Measurements from ENCODE around the gene MME. TPM values are rescaled to one million over a fixed set of nuclear protein-coding genes. Genes with fewer than 3 reads are reported as not detected.
A peak's percentile ranks its signal among the peaks of the same experiment; 100 is the strongest.

Gene MME
- total RNA-seq, 1 experiment from 2014 or later: 14.4 TPM

DNA sequence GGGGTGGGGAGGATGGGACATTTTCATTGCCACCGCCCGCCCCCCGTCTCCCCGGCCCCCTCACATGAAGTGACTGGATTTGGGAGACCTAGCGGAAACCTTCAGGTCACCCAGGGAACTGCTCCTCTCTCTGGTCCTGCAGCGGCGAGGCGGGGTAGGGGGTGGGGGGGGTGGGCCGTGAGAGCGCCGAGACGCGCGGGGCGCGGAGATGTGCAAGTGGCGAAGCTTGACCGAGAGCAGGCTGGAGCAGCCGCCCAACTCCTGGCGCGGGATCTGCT, 712 bp upstream of the MME start:
- intact Hi-C loops (cut with micrococcal nuclease; ENCODE audit: unreplicated experiment): no loop called here
- Mint-ChIP-seq H3K4me3 (ENCODE audit: low read depth, unreplicated experiment) (peak overlapping the region; percentile 94), H3K36me3 (ENCODE audit: insufficient read depth, unreplicated experiment) (peaks cover 25% of the 10 kb centered on the region), H3K4me1 (ENCODE audit: low read depth, unreplicated experiment) (peaks cover 24% of the 10 kb centered on the region), H3K27ac (ENCODE audit: unreplicated experiment) (peak overlapping the region; percentile 53), H3K9me3 (ENCODE audit: low read depth, unreplicated experiment) (no peaks in the 10 kb centered on the region), H3K27me3 (ENCODE audit: unreplicated experiment) (no peaks in the 10 kb centered on the region)
- no peak for DNase-seq
- no TSS peak for BruUV-seq (replicated peaks)
- CTCF ChIA-PET: no interaction called here
- TF ChIP-seq CTCF (IDR thresholded peaks at IDR 0.05; ENCODE audit: unreplicated experiment): no peak

DNA sequence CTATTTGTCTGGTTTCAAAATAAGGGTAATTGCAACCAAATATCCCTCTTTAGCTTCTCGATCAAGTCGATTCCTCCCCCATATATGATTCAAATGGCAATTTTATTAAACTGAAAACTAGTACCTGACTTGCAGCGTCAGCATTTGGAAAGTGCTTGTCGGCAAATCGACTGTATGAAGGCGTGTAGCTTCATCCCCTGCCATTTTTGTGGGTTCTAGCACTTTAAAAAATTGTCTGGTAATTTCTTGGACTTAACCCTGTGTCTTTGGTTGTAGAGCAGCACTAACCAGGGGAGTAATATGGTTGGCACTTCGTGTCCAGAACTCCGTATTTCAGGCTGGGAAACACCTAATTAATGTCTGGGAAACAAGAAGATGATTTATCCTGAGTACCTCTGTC, 573 bp downstream of the MME start:
- TSS peak; percentile 44 for BruUV-seq (replicated peaks)
- H3K27me3 Mint-ChIP-seq (ENCODE audit: unreplicated experiment): no peaks in the 10 kb centered on the region
- H3K4me1 Mint-ChIP-seq (ENCODE audit: low read depth, unreplicated experiment): peaks cover 24% of the 10 kb centered on the region
- intact Hi-C loops (cut with micrococcal nuclease; ENCODE audit: unreplicated experiment): loop anchor here (2.0 to 5.0 kb wide), 4 partner anchors 102 to 242 kb away; no protein-coding TSS in a partner anchor
- DNase-seq: no peak
- H3K9me3 Mint-ChIP-seq (ENCODE audit: low read depth, unreplicated experiment): no peaks in the 10 kb centered on the region
- peak overlapping the region; percentile 53 for H3K27ac Mint-ChIP-seq (ENCODE audit: unreplicated experiment)
- CTCF ChIA-PET: no interaction called here
- TF ChIP-seq CTCF (IDR thresholded peaks at IDR 0.05; ENCODE audit: unreplicated experiment): no peak
- H3K4me3 Mint-ChIP-seq (ENCODE audit: low read depth, unreplicated experiment): peak overlapping the region; percentile 94
- peaks cover 25% of the 10 kb centered on the region for H3K36me3 Mint-ChIP-seq (ENCODE audit: insufficient read depth, unreplicated experiment)

- Mint-ChIP-seq H3K4me3 (ENCODE audit: low read depth, unreplicated experiment) (no peak overlapping the region), H3K4me1 (ENCODE audit: low read depth, unreplicated experiment) (peaks cover 24% of the 10 kb centered on the region), H3K27ac (ENCODE audit: unreplicated experiment) (no peak overlapping the region), H3K27me3 (ENCODE audit: unreplicated experiment) (no peaks in the 10 kb centered on the region), H3K9me3 (ENCODE audit: low read depth, unreplicated experiment) (no peaks in the 10 kb centered on the region), H3K36me3 (ENCODE audit: insufficient read depth, unreplicated experiment) (peaks cover 25% of the 10 kb centered on the region)
- intact Hi-C loops (cut with micrococcal nuclease; ENCODE audit: unreplicated experiment): loop anchor here (5.0 kb wide), 3 partner anchors 99 to 219 kb away; no protein-coding TSS in a partner anchor
- no TSS peak for BruUV-seq (replicated peaks)
- CTCF ChIA-PET: no interaction called here
- DNase-seq: no peak
- TF ChIP-seq CTCF (IDR thresholded peaks at IDR 0.05; ENCODE audit: unreplicated experiment): no peak
Measured at GRCh38 chr3:155083313-155083905, 3.3 kb downstream of the MME start.

DNA sequence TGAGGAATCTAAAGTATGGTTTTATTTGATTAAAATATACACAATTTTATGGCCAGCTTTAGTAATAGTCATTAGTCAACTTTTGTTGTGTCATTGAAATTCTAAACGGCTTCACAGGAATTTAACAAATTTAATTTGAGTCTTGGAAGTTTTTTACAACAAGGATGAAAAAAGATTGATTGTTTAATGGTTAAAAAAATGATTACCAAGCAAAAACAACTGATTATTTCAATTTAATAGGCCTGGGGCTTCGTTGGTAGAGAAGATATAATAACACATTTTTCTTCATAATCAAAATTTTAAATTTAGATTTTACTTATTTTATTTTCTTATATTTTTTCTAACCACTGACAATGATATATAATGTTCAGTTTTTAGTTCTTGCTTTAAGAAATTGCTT, 4.4 kb downstream of the MME start:
- no peak for TF ChIP-seq CTCF (IDR thresholded peaks at IDR 0.05; ENCODE audit: unreplicated experiment)
- H3K9me3 Mint-ChIP-seq (ENCODE audit: low read depth, unreplicated experiment): no peaks in the 10 kb centered on the region

More for the DNA sequence above, 4.4 kb downstream of the MME start:
- H3K4me1 Mint-ChIP-seq (ENCODE audit: low read depth, unreplicated experiment): peaks cover 15% of the 10 kb centered on the region
- CTCF ChIA-PET: no interaction called here
- intact Hi-C loops (cut with micrococcal nuclease; ENCODE audit: unreplicated experiment): loop anchor here (5.0 kb wide), 3 partner anchors 98 to 218 kb away; no protein-coding TSS in a partner anchor
- DNase-seq: no peak
- H3K27ac Mint-ChIP-seq (ENCODE audit: unreplicated experiment): no peak overlapping the region
- H3K4me3 Mint-ChIP-seq (ENCODE audit: low read depth, unreplicated experiment): no peak overlapping the region
- no peaks in the 10 kb centered on the region for H3K27me3 Mint-ChIP-seq (ENCODE audit: unreplicated experiment)
- peaks cover 17% of the 10 kb centered on the region for H3K36me3 Mint-ChIP-seq (ENCODE audit: insufficient read depth, unreplicated experiment)
- BruUV-seq (replicated peaks): no TSS peak

Data from Calu3 (cell line).